H54 (cell line): ENCODE measurements around the gene CYP2C8.

Experiments used
- DNase-seq: peaks from one replicate; pipeline ENCODE4 v3.0.0; 2011; ENCODE audit warnings: low spot score, mixed read lengths; ENCODE audit not compliant: insufficient read length
- FAIRE-seq: peaks from 3 replicates; lab custom pipeline; 2011; peaks lifted over from hg19 to GRCh38; lab: Jason Lieb, UNC
- POLR2A ChIP-seq: IDR thresholded peaks from 2 replicates; pipeline ENCODE4 v1.6.1; 2011; ENCODE audit warnings: low read depth, mild to moderate bottlenecking, low read length

The CYP2C8 gene

GRCh38 chr10:95034401-95034800, 34.9 kb downstream of the CYP2C8 start:
- no peak for TF ChIP-seq POLR2A
- FAIRE-seq (no peak), DNase-seq (no peak)

GRCh38 chr10:95031656-95032055, 37.6 kb downstream of the CYP2C8 start:
- no peak for DNase-seq
- no peak for FAIRE-seq
- no peak for TF ChIP-seq POLR2A

GRCh38 chr10:95026461-95026860, 42.8 kb downstream of the CYP2C8 start:
- DNase-seq (no peak), FAIRE-seq (no peak)

GRCh38 chr10:94997741-94998174, 71.5 kb downstream of the CYP2C8 start:
- DNase-seq (no peak), FAIRE-seq (no peak)
- TF ChIP-seq POLR2A: no peak

More at GRCh38 chr10:95026461-95026860, 42.8 kb downstream of the CYP2C8 start:
- TF ChIP-seq POLR2A: no peak

- no peak for DNase-seq
- no peak for FAIRE-seq
Measured at GRCh38 chr10:94992811-94993210, 76.5 kb downstream of the CYP2C8 start.

GRCh38 chr10:94991243-94991888, 77.9 kb downstream of the CYP2C8 start:
- DNase-seq: no peak
- TF ChIP-seq POLR2A: no peak
- FAIRE-seq: no peak

More at GRCh38 chr10:94992811-94993210, 76.5 kb downstream of the CYP2C8 start:
- TF ChIP-seq POLR2A: no peak

GRCh38 chr10:94989192-94989591, 80.1 kb downstream of the CYP2C8 start:
- DNase-seq: no peak
- FAIRE-seq: no peak
- no peak for TF ChIP-seq POLR2A
